CD4-positive, alpha-beta T cell treated with Interleukin-1 beta for 1 hour (primary cell): ENCODE data around the gene SIPA1L3.
"Not testable (repeated sequence)": the region's sequence is repeated elsewhere in the genome, so short reads cannot be mapped to it uniquely, and the experiment has no call there.

Experiments used
- DNase-seq, 2 donors: peaks; one replicate each; pipeline ENCODE4 v3.0.0-alpha.2; 2020 to 2022

Gene SIPA1L3

GRCh38 chr19:38223617-38224013 is 316.6 kb downstream of the SIPA1L3 start:
- no peak for DNase-seq

- peak; percentile 43 to 45 for DNase-seq
Measured at GRCh38 chr19:38224014-38224862, 317.2 kb downstream of the SIPA1L3 start, which contains the start of gene DPF1. Gene DPF1, minus strand, starts transcription at chr19:38224222. Its CDS starts 80 bp downstream, at chr19:38224142.

GRCh38 chr19:38224863-38225218 is 317.8 kb downstream of the SIPA1L3 start:
- DNase-seq: not testable (repeated sequence)

GRCh38 chr19:38227287-38228004 is 320.4 kb downstream of the SIPA1L3 start:
- DNase-seq: no peak

- no peak for DNase-seq
Measured at GRCh38 chr19:38228005-38228377, 321.0 kb downstream of the SIPA1L3 start.

- DNase-seq: no peak
Measured at GRCh38 chr19:38228491-38229439, 321.8 kb downstream of the SIPA1L3 start.

GRCh38 chr19:38229585-38230073 is 322.6 kb downstream of the SIPA1L3 start:
- peak; percentile 71 to 74 for DNase-seq

GRCh38 chr19:38230506-38231133 is 323.6 kb downstream of the SIPA1L3 start:
- DNase-seq: not testable (repeated sequence)

GRCh38 chr19:38231918-38232317 is 324.9 kb downstream of the SIPA1L3 start:
- DNase-seq: no peak

GRCh38 chr19:38233740-38234251 is 326.8 kb downstream of the SIPA1L3 start:
- DNase-seq: peak; percentile 70 to 71

- DNase-seq: no peak
Measured at GRCh38 chr19:38234615-38235014, 327.6 kb downstream of the SIPA1L3 start.

- DNase-seq: no peak
Measured at GRCh38 chr19:38239816-38240215, 332.8 kb downstream of the SIPA1L3 start.

- DNase-seq: no peak
Measured at GRCh38 chr19:38243279-38243673, 336.3 kb downstream of the SIPA1L3 start.

- no peak for DNase-seq
Measured at GRCh38 chr19:38245826-38246498, 339.0 kb downstream of the SIPA1L3 start.

GRCh38 chr19:38247126-38247525 is 340.1 kb downstream of the SIPA1L3 start:
- no peak for DNase-seq

GRCh38 chr19:38247734-38248268 is 340.8 kb downstream of the SIPA1L3 start:
- DNase-seq: no peak

- DNase-seq: no peak
Measured at GRCh38 chr19:38248421-38248820, 341.4 kb downstream of the SIPA1L3 start.

GRCh38 chr19:38250428-38250820 is 343.4 kb downstream of the SIPA1L3 start:
- DNase-seq: no peak

GRCh38 chr19:38250821-38251563 is 344.0 kb downstream of the SIPA1L3 start:
- no peak for DNase-seq

- DNase-seq: no peak
Measured at GRCh38 chr19:38251564-38252051, 344.6 kb downstream of the SIPA1L3 start.
